ENCODE data around the gene TUBB4B. TPM values are rescaled to one million over a fixed set of nuclear protein-coding genes. Genes with fewer than 3 reads are reported as not detected.

TUBB4B gene
- total and polyA plus RNA-seq, 11 donors, result 244 to 900 (median 515) TPM

DNA sequence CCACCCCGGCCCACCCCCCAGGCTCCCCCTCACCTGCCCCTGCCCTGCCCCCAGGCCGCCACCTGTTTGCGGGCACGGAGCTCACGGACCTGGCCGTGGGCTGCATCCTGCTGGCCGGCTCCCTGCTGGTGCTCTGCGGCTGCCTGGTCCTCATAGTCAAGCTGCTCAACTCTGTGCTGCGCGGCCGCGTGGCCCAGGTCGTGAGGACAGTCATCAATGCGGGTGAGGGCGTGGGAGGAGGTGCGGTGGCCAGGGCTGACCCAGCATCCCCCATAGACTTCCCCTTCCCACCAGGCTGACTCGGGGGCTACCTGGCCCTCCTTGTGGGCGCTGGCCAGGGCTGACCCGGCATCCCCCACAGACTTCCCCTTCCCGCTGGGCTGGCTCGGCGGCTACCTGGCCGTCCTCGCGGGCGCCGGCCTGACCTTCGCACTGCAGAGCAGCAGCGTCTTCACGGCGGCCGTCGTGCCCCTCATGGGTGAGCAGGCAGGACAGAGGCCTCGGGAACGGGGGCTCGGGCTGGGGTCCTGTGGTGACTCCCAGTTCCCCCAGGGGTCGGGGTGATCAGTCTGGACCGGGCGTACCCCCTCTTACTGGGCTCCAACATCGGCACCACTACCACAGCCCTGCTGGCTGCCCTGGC, 6.9 kb upstream of the TUBB4B start:
- TF ChIP-seq, protein P1, sequence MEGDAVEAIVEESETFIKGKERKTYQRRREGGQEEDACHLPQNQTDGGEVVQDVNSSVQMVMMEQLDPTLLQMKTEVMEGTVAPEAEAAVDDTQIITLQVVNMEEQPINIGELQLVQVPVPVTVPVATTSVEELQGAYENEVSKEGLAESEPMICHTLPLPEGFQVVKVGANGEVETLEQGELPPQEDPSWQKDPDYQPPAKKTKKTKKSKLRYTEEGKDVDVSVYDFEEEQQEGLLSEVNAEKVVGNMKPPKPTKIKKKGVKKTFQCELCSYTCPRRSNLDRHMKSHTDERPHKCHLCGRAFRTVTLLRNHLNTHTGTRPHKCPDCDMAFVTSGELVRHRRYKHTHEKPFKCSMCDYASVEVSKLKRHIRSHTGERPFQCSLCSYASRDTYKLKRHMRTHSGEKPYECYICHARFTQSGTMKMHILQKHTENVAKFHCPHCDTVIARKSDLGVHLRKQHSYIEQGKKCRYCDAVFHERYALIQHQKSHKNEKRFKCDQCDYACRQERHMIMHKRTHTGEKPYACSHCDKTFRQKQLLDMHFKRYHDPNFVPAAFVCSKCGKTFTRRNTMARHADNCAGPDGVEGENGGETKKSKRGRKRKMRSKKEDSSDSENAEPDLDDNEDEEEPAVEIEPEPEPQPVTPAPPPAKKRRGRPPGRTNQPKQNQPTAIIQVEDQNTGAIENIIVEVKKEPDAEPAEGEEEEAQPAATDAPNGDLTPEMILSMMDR (IDR thresholded peaks at IDR 0.05), result no peak
- no peak for TF ChIP-seq POLR2A (IDR thresholded peaks at IDR 0.05)
- H3K4me3 ChIP-seq, result no peak overlapping the region
- ATAC-seq (no peak), DNase-seq (no peak)
- WGBS, 4 donors, result 60 to 73% (median 65%) methylated on average over 17 to 40 of the region's 40 CpGs
- no peaks in the 10 kb centered on the region for H3K9me3 ChIP-seq
- H3K36me3 ChIP-seq, result no peaks in the 10 kb centered on the region
- intact Hi-C loops (cut with DNase I), result loop anchor here in 1 of 10 donors (10.0 kb wide), 1 partner anchor 449 kb away; no protein-coding TSS in a partner anchor
- peaks cover 0 to 35% (median 18%) of the 10 kb centered on the region in 12 donors for H3K4me1 ChIP-seq
- H3K27me3 ChIP-seq, result peaks cover 7 to 43% (median 31%) of the 10 kb centered on the region in 9 donors
- no peak overlapping the region for H3K27ac ChIP-seq

DNA sequence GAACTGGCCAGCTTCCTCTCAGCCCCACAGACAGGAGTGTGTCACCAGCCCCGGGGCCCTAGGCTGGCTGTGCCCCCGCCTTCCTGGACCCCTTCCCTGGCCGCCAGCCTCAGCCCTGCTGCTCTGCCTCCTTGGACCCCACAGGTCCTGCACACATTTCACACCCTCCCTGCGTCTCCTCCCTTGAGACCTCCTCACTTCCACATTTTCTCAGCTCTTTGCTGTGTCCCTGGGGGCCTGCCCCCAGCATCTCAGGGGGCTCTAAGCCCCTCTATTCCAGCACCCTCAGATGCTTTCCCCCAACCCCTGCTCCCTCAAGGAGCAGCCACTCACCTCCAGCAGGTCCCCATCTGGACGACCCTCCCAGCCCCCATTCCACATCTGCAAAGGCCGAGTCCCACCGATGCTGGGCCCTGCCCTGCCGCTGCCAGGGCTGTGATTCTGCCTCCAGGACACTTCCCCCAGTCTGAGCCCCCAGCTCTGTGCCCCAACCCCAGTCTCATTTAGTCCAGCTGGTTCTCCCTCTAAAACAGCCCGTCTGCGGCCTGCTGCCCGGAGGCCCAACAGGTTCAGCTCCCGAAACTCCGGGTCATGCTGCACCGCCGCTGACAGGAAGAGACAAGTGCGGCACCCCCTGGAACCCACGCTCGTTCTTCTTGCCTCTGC, 6.2 kb upstream of the TUBB4B start:
- intact Hi-C loops (cut with DNase I), result loop anchor here in 2 of 10 donors (5.0 to 10.0 kb wide), 2 partner anchors 118 to 450 kb away; no protein-coding TSS in a partner anchor
- ATAC-seq, result no peak
- Histone ChIP-seq H3K4me3 (no peak overlapping the region), H3K36me3 (no peaks in the 10 kb centered on the region), H3K9me3 (no peaks in the 10 kb centered on the region), H3K27me3 (peaks cover 4 to 36% (median 27%) of the 10 kb centered on the region in 9 donors), H3K4me1 (peaks cover 0 to 42% (median 24%) of the 10 kb centered on the region in 12 donors), H3K27ac (no peak overlapping the region)
- TF ChIP-seq POLR2A (IDR thresholded peaks at IDR 0.05), result no peak
- TF ChIP-seq, protein P1 (IDR thresholded peaks at IDR 0.05), result no peak
- 72 to 81% (median 79%) methylated on average over 16 to 18 of the region's 18 CpGs for WGBS, 4 donors
- no peak for DNase-seq

GRCh38 chr9:137235424-137236237, 5.5 kb upstream of the TUBB4B start:
- Histone ChIP-seq H3K27ac (no peak overlapping the region), H3K4me1 (peaks cover 0 to 50% (median 27%) of the 10 kb centered on the region in 12 donors), H3K4me3 (peak overlapping the region in 10 of 12 donors; percentile 4 to 41 (median 32)), H3K36me3 (no peaks in the 10 kb centered on the region), H3K27me3 (peaks cover 0 to 29% (median 19%) of the 10 kb centered on the region in 9 donors), H3K9me3 (no peaks in the 10 kb centered on the region)
- intact Hi-C loops (cut with DNase I), result loop anchor here in 2 of 10 donors (5.0 to 10.0 kb wide), 2 partner anchors 118 to 451 kb away; no protein-coding TSS in a partner anchor
- ATAC-seq (no peak), DNase-seq (no peak)
- WGBS, 4 donors, result 67 to 84% (median 70%) methylated on average over 25 to 35 of the region's 35 CpGs
- TF ChIP-seq, protein P1 (IDR thresholded peaks at IDR 0.05), result no peak
- TF ChIP-seq POLR2A (IDR thresholded peaks at IDR 0.05), result no peak

All from heart left ventricle (tissue), 16 donors.